ENCODE results near the gene CNMD.
"Not testable (repeated sequence)": the region's sequence is repeated elsewhere in the genome, so short reads cannot be mapped to it uniquely, and the experiment has no call there.

The CNMD gene

GRCh38 chr13:52743988-52744387 lies 4.4 kb upstream of the CNMD start:
- no peak for DNase-seq

GRCh38 chr13:52743569-52743968 lies 3.9 kb upstream of the CNMD start:
- DNase-seq = no peak

- DNase-seq = peak; percentile 27
Observed at GRCh38 chr13:52738719-52739467, 727 bp downstream of the CNMD start.

GRCh38 chr13:52737965-52738364 lies 1.7 kb downstream of the CNMD start:
- no peak for DNase-seq

- DNase-seq = no peak
Observed at GRCh38 chr13:52737451-52737850, 2.2 kb downstream of the CNMD start.

GRCh38 chr13:52736891-52737290 lies 2.7 kb downstream of the CNMD start:
- no peak for DNase-seq

GRCh38 chr13:52734075-52734623 lies 5.5 kb downstream of the CNMD start:
- DNase-seq = no peak

- no peak for DNase-seq
Observed at GRCh38 chr13:52726258-52726657, 13.4 kb downstream of the CNMD start.

- DNase-seq = no peak
Observed at GRCh38 chr13:52725302-52725701, 14.3 kb downstream of the CNMD start.

- no peak for DNase-seq
Observed at GRCh38 chr13:52723181-52723580, 16.4 kb downstream of the CNMD start.

- not testable (repeated sequence) for DNase-seq
Observed at GRCh38 chr13:52721356-52721755, 18.3 kb downstream of the CNMD start.

GRCh38 chr13:52720904-52721303 lies 18.7 kb downstream of the CNMD start:
- DNase-seq = not testable (repeated sequence)

GRCh38 chr13:52713894-52714293 lies 25.7 kb downstream of the CNMD start:
- DNase-seq = peak; percentile 78

- no peak for DNase-seq
Observed at GRCh38 chr13:52712385-52712784, 27.2 kb downstream of the CNMD start.

- no peak for DNase-seq
Observed at GRCh38 chr13:52711286-52711685, 28.3 kb downstream of the CNMD start.

GRCh38 chr13:52708266-52708665 lies 31.4 kb downstream of the CNMD start:
- not testable (repeated sequence) for DNase-seq

GRCh38 chr13:52707375-52707774 lies 32.2 kb downstream of the CNMD start:
- no peak for DNase-seq

- DNase-seq = no peak
Observed at GRCh38 chr13:52706081-52706480, 33.5 kb downstream of the CNMD start.

- DNase-seq = no peak
Observed at GRCh38 chr13:52703482-52703881, 36.1 kb downstream of the CNMD start.

- DNase-seq = no peak
Observed at GRCh38 chr13:52701728-52702465, 37.7 kb downstream of the CNMD start.

GRCh38 chr13:52696566-52696965 lies 43.1 kb downstream of the CNMD start:
- no peak for DNase-seq

- peak; percentile 23 for DNase-seq
Observed at GRCh38 chr13:52695856-52696255, 43.8 kb downstream of the CNMD start.

- DNase-seq = no peak
Observed at GRCh38 chr13:52686376-52686775, 53.2 kb downstream of the CNMD start.

GRCh38 chr13:52685806-52686205 lies 53.8 kb downstream of the CNMD start:
- DNase-seq = not testable (repeated sequence)
